Medulla oblongata (tissue), 1 donor: Measurements from ENCODE around the gene MC1R.
"Not testable (repeated sequence)": the region's sequence is repeated elsewhere in the genome, so short reads cannot be mapped to it uniquely, and the experiment has no call there.

ENCODE experiments used
- DNase-seq: peaks from one replicate; pipeline ENCODE4 v3.0.0-alpha.2; 2015; ENCODE audit errors: extremely low spot score

Gene MC1R

DNA sequence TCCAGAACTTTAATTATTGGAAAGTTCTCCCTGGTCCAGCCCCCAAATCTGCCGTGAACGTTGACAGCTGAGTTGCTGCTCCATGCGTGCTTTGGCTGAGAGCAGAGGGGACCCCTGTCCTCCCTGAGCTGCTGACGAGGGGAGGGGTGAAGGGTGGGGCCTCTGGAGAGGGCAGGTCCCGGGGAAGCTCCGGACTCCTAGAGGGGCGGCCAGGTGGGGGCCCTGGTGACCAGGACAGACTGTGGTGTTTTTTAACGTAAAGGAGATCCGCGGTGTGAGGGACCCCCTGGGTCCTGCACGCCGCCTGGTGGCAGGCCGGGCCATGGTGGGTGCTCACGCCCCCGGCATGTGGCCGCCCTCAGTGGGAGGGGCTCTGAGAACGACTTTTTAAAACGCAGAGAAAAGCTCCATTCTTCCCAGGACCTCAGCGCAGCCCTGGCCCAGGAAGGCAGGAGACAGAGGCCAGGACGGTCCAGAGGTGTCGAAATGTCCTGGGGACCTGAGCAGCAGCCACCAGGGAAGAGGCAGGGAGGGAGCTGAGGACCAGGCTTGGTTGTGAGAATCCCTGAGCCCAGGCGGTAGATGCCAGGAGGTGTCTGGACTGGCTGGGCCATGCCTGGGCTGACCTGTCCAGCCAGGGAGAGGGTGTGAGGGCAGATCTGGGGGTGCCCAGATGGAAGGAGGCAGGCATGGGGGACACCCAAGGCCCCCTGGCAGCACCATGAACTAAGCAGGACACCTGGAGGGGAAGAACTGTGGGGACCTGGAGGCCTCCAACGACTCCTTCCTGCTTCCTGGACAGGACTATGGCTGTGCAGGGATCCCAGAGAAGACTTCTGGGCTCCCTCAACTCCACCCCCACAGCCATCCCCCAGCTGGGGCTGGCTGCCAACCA is at the start of gene MC1R:
TSS of gene MC1R (plus strand) at position 410 of the 895 bp plus-strand sequence. CDS start at position 807, 397 bp downstream.
- no peak for DNase-seq

DNA sequence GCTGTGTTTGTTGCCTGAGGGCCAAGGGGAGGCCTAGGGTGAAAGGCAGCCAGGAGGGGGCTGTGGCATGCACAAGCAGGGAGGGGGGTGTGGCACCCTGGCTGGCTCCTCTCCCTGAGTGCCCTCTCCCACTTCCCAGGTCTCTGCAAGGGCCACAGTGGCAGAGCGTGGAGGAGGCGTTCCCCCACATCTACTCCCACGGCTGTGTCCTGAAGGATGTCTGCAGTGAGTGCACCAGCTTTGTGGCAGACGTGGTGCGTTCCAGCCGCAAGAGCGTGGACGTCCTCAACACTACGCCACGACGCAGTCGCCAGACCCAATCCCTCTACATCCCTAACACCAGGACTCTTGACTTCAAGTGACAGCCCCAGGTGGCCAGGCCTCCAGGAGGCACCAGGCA is 48.8 kb upstream of the MC1R start:
- no peak for DNase-seq

DNA sequence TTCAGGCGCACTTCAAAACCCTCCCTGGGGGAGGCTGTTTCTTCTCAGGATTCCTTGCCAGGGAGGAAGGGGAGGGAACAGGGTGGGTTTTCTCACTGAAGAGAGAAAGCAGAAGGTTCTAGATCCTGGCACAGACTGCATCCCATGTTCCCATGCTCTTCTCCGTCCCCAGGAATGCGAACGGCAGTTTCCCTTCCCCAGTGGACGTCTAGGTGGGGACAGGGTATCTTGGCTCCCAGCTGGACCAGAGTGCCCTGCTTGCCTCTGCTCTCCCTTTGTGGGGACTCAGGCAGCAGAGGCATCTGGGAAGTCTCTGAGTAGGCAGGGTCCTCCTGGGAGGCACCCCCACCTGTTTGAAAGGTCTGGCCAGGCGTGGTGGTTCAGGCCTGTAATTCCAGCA is 48.2 kb upstream of the MC1R start:
- no peak for DNase-seq

DNA sequence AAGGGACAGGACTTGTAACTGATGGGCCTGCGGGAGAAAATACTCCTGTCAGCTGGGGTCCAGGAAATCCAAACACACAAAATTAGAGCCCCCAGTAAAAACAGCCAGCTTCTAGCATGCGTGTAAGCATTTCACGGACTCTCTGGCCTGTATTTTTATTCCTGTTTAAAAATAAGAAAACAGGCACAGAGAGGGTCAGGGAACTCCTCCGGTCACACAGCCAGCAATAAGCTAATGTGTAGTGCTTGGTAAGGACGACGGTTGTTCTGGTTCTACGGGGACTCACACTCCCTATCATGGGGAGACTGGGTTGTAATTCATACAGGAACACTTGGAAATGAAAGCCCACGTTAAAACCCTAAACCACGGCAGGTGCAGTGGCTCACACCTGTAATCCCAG is 46.8 kb upstream of the MC1R start:
- no peak for DNase-seq

DNA sequence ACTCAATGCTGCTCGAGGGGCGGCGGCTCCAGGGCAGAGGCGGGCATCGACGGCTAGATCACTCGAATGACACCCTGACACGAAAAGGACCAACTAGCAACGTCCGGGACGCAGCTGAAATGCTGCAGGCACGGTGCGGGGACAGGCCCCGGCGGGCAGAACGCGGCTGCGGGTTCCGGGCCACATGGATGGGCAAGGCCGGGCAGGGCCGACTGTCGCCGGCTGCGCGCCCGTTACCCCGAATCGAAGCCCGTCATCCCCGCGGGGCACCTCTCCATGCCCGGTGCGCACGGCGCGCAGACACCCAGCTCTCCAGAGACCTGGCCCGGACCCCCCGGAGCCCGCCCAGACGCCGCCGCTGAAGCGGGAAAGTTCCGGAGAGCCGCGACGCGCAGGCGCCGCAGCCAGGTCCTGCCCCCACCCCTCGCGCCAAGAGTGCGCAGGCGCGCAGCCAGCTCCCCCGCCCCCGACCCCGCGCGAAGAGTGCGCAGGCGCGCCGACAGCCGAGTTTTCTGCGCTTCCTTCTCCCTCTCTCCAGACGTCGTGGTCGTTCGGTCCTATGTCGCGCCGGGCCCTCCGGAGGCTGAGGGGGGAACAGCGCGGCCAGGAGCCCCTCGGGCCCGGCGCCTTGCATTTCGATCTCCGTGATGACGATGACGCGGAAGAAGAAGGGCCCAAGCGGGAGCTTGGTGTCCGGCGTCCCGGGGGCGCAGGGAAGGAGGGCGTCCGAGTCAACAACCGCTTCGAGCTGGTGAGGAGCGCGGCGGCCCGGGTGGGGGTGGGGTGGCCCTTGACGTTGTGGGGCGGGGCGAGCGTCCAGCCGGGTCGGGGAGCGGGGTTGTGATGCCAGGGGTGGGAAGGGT is 45.3 kb upstream of the MC1R start, which contains the start of gene TCF25:
TSS of gene TCF25 (plus strand) at position 484 of the 863 bp plus-strand sequence. CDS start at position 560, 76 bp downstream.
- peak; percentile 89 for DNase-seq

DNA sequence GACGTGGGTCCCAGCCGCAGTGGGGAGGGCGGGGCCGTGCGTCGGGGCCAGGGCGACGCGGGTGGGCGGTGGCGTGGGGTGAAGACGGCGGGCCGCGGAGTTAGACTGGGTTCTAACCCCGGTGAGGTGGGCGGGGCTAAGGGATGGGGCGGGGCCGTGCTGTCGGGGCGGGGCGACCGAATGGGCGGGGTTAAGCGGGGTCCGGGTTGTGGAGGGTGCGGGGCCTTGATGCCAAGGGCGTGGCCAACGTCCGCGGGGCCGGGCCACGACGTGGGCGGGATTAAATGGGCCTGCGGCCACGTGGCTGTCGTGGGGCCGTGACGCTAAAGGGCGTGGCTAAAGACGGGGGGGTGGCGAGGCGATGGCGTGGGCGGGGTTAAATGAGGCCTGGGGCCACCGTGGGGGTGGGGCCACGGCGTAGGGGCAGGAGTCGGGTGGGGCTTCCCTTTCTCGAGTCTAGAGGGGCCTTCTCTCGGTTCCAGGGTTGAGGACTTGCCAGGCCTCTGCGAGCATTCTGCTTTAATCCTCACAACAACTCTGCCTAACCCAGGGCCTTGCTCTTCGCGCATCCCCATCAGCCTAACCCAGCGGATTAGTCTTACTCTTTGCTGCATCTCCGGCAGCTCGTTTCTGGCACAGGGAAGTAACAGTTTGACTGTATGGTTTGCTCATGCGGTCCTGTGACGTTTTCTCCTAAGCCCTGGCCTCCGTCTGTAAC is 44.5 kb upstream of the MC1R start:
- DNase-seq = peak; percentile 97

DNA sequence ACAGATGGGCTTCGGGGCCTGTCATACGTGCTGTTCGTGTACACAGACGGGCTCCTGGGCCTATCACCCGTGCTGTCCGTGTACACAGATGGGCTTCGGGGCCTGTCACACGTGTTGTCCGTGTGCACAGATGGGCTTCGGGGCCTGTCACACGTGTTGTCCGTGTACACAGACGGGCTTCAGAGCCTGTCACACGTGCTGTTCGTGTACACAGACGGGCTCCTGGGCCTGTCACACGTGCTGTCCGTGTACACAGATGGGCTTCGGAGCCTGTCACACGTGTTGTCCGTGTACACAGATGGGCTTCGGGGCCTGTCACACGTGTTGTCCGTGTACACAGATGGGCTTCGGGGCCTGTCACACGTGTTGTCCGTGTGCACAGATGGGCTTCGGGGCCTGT is 39.5 kb upstream of the MC1R start:
- not testable (repeated sequence) for DNase-seq

DNA sequence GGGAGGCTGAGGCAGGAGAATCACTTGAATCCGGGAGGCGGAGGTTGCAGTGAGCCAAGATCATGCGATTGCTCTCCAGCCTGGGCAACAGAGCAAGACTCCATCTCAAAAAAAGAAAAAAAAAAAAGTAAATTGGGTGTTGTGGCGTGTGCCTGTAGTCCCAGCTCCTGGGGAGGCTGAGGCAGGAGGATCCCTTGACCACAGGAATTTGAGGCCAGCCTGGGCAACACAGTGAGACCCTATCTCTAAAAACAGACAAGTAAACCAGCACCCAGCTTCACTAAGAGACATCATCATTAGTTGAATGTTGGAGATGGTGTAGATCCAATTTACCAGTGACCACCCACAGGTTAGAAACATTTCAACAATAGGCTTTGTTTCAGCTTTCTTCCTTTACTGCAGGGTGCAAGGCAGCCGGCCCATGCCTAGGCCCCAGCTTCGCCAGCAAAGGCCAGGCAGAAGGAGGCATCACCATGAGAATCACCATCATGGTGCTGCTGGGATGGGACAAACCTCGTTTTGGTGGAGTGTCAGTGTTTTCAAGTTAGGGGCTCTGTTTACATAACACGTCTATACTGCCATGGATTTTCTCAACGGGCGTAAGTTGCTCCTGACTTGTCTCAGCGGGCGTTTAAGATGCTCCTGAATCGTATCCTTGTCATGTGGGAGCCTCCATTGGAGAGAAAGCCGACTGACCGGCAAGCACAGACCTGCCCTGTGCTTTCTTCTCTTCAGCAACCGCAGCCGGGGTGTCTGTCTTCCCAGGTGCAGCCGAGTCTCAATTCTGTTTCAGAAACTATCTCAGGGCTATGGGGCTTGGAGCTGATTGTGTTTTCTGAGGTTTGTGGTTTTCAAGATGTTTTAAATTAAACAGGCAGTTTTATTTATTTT is 37.9 kb upstream of the MC1R start:
- no peak for DNase-seq

DNA sequence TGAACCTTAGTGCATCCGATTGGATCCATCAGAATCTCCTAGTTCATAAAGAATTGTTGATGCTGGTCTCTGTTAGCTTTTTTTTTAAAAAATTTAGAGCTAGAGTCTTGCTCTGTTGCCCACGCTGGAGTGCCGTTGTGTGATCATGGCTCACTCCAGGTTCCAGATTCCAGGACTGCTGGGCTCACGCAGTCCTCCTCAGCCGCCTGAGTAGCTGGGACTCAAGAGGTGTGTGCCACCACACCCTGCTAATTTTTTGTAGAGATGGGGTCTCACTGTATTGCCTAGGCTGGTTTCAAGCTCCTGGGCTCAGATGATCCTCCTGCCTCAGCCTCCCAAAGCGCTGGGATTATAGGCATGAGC is 37.3 kb upstream of the MC1R start:
- no peak for DNase-seq

DNA sequence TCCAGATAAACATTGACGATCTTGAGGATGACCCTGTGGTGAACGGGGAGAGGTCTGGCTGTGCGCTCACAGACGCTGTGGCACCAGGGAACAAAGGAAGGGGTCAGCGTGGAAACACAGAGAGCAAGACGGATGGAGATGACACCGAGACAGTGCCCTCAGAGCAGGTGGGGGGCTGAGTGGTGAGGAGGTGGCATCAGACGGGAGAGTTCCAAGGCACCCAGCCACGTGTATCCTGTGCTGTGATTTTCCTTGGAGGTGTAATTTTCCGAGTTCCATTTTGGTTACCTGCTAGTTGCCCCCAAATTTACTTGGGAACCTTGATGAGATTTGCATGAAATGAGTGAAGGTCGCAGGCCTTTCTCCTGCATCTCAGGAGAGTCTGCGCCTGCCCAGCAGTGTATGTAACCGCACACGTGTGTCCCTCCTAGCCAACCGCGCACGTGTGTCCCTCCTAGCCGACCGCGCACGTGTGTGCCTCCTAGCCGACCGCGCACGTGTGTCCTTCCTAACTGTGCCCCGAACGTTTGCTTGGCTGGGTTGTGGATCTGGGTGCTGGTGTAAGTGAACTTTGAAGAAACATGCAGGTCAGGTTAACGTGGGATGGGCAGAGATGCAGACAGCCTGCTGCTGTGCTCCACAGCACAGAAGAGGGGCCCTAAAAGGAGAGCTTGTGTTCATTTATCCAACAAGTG is 35.2 kb upstream of the MC1R start:
- DNase-seq = no peak

DNA sequence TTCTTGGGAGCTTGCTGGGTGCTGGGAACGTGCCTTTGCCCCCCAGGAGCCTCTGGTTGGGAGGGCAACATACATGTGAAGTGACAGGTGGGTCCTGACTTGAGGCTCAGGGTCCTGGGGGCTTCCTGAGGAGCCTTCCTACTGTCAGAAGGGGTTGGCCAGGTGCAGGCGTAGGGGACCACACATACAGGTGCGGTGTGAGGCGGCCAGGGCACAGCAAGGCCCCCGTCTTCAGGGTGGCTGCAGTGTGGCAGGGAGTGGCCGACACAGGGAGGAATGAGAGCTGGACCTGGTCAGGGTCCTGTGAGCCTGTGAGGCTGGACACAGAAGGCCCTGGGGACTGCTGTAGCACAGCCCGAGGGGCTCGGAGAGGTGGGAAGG is 34.6 kb upstream of the MC1R start:
- no peak for DNase-seq

DNA sequence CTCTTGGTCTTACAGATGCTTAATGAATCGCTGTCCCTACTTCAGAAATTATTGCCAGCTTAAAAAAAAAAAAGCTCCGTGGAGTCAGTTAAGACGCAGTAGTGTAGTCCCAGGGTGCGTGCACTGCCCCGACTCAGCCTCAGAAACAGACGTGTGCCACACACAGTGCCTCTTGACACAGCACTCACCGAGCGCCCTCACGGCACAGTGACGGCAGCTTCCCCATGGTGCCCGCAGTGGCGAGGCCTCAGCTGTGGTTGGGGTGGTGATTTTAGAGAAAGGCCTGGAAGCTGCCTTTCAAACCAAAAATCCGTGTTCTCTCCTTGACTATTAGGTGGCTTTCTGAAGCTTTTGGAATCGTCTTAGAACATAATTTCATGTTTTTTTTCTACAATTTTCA is 31.4 kb upstream of the MC1R start:
- no peak for DNase-seq

DNA sequence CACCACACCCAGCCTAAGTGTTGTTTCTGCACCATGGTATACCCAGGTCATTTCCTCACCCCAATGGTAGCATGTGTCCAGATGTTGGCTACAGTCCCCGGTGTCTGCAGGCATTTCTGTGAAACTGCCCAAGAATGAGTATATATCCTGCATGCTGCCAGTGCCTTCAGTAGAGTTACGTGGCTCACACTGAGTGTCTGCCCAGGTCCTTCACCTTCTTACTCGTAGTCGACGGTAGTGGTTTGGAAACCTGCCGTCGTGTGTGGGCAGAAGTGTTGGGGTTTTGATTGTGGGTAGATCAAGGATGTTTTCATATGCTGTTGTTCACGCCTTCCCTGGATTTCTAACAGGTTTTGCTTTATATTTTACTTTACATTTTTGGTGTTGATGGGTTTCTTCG is 28.5 kb upstream of the MC1R start:
- DNase-seq = no peak

DNA sequence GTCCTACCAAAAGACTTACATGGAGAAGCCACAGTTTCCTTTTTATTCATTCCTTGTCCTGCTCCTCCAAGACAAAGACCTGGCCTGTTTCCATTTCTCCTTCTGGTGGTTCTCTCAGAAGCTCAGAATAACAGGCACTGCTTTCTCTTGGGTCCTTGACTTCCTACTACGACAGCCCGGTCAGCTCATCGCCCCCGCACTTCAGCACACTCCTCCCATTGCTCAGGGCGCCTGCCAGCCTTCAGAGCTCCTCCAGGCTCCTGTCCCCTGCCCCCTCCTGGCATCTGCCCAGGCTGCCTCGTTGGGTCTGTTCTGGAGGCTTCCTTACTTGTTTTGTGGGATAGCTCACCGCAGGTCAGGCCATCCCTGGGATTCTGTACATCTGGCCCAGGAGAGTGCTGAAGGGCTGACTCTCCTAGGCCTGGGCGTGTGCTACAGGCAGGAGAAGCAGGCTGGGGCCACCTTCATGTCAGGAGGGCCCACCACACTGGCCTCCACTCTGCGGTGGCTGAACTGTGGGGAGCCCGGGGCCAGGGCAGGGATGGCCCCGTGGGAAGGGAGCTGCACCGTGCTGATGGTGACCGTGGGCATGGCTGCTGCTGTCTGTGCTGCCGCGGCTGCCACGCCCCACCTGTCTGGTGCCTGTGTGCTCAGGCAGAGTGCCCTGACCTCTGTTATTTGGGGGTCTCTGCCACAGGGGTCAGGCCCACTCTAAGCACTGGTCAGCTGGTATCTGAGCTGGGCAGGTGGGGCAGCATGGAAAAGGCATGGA is 27.6 kb upstream of the MC1R start:
- DNase-seq = no peak

DNA sequence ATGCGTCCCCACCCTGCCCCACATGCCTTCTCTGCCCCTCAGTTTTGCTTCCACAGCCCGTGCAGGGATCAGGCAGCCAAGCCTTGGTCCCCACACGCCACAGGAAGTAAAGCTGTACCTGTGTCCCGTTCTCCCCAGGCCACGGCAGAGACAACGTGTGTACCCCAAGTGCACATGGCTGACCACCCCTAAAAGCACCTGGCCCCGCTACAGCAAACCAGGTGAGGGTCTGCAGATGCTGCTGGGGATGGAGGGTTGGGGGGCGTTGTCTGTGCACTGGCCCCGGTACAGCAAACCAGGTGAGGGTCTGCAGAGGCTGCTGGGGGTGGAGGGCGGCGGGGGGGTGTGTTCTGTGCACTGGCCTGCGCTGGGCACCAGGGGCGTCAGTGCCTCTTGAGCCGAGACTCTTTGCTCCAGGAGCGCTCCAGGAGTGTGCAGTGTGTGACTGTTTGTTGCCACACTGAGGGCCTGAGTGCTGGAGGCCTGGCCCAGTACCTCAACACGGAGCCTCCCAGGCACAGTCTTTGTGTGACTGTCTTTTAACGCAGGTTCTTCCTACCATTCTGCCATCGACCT is 26.5 kb upstream of the MC1R start:
- no peak for DNase-seq

DNA sequence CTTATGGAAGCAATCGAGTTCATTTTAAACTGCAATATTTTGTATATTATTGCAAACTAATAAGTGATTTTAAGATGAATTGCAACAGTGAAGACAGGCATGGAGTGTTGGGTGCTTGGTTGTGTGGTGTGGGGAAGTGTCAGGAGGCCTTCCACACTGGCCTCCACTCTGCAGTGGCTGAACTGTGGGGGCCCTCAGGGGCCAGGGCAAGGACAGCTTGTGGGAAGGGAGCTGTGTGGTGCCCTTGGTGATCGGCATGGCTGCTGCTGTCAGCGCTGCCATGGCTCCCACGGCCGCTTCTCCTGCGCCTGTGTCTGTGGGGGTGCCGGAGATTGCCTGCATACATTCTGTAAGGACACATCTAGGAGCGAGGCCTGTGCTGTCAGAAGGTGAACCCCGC is 26.0 kb upstream of the MC1R start:
- DNase-seq = no peak

DNA sequence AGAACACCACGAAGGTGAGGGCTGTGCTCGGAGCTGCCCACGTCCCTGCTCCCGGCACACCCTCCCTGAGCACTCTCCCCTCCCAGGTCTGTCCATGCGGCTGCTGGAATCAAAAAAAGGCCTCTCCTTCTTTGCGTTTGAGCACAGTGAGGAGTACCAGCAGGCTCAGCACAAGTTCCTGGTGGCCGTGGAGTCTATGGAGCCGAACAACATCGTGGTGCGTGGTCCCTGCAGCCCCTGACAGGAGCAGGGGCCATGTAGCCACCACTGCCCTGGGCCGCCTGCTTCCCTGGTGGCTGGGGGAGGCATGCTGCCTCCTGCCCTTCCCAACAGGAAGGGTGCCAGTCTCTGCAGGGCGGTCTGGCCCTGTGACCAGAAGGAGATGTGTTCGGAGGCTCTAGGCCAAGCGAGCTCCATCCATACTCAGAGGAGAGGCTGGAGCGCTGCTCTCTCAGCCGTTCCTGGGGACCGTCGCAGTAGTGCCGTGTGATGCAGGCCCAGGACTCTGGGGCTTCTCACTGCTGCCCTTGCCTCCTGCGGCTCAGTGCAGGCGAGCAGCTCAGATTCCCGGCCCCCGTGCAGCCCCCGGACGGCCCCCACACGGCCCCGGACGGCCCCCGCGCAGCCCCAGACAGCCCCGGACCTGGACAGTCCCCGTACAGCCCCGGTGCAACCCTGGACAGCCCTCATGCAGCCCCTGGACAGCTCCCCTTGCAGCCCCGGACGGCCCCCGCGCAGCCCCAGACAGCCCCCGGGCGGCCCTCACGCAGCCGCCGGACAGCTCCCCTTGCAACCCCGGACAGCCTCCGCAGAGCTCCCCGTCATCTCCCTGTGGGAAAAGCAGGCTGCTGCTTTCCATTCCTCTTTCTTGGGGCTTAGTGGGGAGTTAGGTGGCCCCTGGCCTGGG is 24.8 kb upstream of the MC1R start:
- no peak for DNase-seq
